ENCODE results near the gene VIT. TPM values are rescaled to one million over a fixed set of nuclear protein-coding genes. Genes with fewer than 3 reads are reported as not detected.

The VIT gene
- total RNA-seq, 1 donor from 2014 or later = 67.9 TPM

DNA sequence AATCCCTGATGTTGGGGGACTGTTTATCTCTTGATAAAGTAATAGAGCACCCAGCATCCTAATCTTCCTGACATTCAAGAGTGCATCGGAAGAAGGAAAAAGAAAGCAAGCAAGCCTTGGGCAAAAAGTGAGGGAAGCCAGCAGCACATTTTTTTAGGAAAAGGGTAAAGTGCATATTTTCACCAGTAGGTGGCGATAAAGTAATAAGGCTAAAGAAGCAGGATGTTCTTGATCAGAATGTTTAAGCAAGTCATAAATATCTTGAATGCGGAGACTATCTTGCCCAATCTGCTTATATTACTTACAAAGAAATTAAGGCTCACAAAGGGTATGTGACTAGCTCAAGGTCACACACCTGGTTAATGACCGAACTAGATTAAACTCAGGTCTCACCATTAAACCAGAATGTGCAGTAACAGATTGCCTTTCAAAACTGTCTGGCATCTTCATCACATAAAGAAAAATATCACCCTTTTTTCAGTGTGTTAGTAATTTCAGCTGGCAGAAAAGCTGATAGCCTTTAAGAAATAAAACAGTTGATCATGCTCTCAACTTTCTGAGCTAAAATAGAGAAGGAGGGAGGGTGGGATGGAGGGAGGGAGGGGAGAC, 83.8 kb downstream of the VIT start:
- intact Hi-C loops (cut with DNase I) = no loop called here
- DNase-seq (ENCODE audit: low spot score) = no peak
- peak; percentile 56 for ATAC-seq

DNA sequence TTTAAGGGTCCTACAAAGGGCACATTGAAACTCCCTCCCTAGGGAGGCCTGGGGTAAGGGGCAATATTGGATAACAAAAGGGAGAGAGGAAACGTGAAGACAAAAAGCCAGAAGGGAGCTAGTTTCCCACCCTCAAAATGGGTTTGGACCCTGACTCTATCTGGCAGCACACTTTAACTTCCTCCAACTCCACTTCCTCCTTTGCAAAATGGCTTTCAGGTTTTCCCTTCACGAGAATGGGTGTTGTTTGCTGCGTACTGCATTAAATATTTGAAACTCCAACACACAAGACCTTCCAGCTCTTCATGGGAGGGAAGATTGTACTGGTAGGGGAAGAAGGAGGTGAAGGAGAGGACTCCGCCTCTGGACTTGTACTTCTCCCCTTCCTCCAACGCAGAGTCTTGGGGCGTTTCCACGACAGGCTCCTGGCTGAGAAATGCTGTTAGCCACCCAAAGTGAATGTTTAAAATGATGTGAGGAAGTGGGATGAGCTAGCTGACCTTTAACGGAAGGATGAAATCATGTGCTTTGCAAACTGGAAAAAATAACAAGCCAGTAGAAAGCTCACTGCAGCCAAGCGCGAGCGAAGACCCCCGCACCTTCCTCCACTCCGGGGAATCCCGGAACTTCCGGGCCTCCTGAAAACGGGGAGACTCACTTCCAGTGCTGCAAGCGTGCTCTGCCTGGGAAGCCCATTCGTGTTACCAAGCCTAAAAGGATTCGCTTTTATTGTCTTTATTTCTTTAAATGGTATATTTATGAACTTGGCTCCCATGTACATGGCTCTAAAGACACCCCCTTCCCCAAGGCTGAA, 85.6 kb downstream of the VIT start:
- DNase-seq (ENCODE audit: low spot score) (no peak), ATAC-seq (peak; percentile 13)
- intact Hi-C loops (cut with DNase I) = no loop called here

DNA sequence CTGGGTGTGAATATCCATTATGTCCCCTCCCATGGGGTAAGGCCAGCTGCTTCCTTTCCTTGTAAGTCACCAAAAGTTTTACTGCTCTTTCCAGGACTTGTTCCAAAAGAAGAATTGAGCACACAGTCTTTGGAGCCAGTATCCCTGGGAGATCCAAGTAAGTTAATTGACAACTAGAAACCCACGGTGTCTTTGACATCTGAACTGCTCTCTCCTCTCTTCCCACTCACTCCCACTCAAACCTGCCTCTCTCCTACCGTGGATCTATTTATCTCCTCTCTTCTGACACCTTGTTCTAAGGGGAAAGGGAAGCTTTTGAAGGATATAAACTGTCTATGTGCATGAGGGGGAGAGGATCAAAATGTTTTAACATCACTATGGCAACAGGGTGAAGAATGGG, 86.7 kb downstream of the VIT start:
- peak; percentile 5 for ATAC-seq
- no peak for DNase-seq (ENCODE audit: low spot score)
- intact Hi-C loops (cut with DNase I) = no loop called here

DNA sequence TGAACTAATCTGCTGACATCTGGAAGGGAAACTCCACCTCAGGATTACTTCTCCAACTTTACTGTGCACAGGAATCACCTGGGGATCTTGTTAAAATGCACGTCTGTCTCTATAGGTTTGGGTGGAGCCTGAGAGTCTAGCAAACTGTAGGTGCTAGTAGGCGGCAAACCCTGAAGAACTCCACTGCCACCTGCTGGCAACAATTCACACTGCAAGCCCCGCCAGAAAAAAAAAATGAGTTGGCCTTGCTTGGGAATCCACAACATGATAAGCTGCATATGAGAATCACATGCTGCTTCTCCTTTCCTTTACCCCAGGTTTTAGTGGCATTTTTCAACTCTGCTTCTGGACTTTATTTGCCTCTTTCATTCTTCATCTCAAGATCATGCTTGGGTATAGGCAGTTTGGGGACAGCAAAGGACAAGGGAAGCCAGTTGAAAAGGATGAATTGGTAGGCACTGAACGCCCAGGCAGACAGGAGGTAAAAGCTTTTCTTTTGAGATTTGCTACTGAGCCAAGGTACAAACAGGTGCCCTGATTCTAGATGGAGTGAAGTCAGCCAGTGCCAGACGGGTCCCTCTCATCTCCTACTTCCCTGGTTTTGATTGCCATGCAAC, 88.8 kb downstream of the VIT start:
- DNase-seq (ENCODE audit: low spot score) (peak; percentile 71), ATAC-seq (peak; percentile 55)
- intact Hi-C loops (cut with DNase I) = no loop called here

DNA sequence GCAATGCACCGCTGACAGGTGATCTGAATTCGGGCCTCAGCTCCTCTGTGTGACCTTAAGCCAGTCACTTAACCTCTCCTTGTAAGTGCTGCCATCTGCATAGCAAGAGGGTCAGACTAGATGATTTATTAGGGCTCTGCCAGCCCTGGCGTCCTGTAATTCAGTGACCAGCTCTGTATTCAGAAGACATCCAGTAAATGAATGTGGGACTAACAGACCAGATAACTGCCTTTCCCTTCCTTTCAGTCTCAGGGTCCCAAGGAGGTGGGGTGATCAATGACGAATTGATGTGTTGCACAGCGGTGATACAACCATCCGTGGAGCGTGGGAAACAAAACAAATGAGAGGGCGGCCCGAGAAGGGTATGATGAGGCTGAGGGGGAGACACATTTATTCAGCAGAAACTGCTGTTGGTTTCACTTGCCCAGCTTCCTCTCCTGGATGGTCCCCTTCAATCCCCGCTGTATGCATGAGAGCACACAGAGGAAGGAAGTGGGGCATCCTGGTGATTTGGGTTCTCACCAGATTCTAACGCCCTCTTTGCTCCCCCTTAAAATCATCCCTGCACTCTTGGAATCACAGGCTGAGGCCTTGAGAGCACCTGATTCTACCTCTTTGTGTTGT, 92.8 kb downstream of the VIT start:
- ATAC-seq (no peak), DNase-seq (ENCODE audit: low spot score) (no peak)
- intact Hi-C loops (cut with DNase I) = no loop called here

DNA sequence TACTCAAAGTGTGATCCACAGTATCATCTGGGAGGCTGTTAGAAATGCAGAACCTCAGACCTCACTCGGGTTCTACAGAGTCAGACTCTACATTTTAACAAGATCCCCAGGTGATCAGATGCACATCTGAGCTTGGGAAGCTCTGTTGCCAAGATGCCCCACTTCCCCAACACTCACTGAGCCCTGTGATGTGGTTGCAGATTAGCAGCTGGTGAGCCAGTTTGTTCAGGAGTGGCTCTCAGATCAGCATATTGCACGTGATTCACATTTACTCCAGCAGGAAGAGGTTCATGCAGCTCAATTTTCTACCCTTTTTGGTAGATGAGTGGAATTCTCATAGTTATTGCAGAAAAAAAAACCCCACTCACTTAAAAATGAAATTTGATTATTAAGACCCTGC, 96.4 kb downstream of the VIT start:
- intact Hi-C loops (cut with DNase I) = no loop called here
- ATAC-seq (no peak), DNase-seq (ENCODE audit: low spot score) (no peak)

DNA sequence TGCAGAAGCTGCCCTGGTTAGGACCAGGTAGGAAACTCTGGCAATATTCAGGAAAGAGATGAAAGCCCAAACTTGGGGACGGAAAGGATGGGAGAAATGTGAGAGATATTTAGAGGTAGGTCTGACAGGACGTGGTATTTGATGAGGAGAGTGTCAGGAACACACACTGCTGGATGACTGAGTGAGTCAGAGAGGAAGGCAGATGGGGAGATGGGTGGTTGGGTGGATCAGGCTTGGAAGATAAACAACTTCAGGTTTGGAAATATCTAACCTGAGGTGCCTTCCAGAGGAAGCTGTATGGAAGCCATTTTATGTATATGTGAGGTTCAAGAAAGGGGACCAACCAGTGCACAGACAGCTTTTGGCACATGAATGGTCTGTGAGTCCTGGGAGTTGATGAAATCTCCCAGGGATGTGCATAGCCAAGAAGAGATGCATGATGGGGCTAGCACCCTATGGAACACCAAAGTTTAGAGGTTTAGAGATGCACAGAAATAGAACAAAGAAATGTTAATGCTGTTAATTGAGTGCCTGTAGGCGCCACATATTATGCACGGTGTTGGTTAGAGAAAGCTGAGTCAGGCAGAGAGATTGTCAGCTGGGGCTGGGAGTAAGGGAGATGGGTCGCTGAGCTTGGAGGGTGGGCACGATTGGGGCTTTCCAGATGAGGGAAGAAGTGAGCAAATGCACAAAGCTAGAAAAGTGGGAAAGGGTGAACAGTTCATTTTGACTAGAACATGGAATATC, 101.0 kb downstream of the VIT start:
- no peak for ATAC-seq
- intact Hi-C loops (cut with DNase I) = no loop called here
- DNase-seq (ENCODE audit: low spot score) = no peak

DNA sequence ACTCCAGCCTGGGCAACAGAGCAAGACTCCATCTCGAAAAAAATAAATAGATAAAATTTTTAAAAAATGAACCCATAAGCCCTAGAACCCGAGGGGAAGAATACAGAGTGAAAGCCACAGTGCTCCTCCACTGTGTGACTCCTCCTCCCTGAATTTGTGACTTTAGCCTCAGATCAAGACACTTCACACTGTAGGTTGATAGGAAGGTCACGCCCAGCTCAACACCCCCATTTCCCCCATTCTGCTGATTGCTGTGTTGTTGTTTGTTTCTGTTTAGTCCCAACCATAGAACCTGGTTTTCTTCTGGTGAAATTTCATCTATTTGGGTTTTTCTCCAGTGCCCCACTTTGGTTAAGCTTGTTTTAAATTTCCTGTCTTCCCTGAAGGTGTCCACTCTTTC, 102.2 kb downstream of the VIT start:
- no peak for ATAC-seq
- DNase-seq (ENCODE audit: low spot score) = no peak
- intact Hi-C loops (cut with DNase I) = no loop called here

DNA sequence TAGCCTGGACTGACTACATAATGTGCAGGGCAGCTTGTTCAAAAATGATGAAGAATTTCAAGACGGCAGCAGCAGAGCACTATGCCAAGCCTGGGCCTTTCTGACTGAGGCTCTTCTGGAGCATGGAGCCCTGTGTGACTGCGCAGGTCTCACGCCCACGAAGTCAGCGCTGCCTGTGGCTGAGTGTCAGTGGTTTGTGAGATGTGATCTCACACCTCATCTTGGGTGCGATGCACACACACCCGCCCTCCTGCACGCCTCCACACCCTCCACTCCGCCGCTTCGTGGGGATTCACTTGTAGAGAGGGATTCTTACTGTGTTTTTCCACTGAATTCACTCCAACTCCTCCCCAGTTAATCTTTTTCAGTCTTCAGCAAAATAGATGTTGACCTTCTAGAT, 103.9 kb downstream of the VIT start:
- intact Hi-C loops (cut with DNase I) = no loop called here

DNA sequence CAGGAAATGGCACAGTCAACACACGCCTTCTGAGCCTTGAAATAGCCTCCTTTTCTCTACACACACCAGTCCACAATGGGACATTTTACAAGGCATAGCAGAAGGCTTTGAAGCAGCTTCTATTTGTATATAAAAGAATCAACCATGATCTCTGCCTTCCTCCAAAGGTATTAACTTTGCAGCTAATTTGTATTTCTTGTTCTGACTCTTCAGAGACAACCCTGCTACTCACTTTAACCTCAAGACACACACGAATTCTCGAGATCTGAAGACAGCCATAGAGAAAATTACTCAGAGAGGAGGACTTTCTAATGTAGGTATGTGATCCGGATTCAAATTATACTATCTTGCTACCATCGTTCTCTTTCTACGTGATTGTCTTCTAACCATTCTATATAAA, 104.6 kb downstream of the VIT start:
- ATAC-seq = no peak
- DNase-seq (ENCODE audit: low spot score) = no peak
- intact Hi-C loops (cut with DNase I) = no loop called here

More for the DNA sequence above, 103.9 kb downstream of the VIT start:
- DNase-seq (ENCODE audit: low spot score) = no peak
- no peak for ATAC-seq

DNA sequence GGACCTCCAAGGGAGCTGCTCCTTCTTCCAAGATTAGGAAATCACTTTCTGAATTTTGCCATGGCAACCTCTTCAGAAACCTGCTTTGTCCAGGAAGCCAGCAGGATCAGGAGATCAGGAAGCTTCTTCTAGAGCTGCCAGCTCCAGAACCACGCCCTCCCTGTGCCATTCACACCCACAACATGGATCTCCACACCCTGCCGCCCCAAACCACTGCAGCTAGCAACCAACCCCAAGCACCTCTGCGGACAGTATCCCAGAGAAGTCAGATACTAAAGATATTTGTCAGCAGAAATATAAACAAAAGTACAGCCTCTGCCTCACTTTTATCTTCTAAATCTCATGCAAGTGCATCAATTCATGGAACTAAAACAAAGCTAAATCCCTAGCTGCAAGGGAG, 106.4 kb downstream of the VIT start:
- DNase-seq (ENCODE audit: low spot score) = no peak
- no peak for ATAC-seq
- intact Hi-C loops (cut with DNase I) = no loop called here

DNA sequence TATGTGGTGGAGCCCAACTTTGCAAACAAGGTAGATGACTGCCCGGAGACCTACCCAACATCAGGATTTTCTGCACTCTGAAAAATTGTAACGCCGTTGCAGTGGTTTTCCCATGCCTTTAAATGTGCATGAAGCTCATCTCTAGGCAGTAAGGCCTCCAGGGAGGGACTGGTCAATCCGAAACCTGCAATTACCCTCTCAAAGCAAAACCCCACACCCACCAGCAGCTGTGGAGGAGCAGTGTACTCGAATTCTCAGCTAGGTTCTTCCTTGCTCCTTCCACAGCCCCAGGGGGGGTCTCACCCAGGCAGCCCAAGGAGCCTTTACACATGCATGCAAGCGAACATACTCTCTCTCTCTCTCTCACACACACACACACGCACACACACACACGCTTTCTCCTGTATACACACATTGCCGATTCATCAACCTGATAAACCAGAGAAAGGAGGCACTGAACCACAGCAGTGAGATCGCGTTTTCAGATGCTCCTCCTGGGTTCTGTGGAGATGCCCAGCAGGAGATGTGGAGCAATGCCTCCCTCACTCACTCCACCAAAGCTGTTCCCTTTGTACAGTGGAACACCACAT, 109.2 kb downstream of the VIT start:
- intact Hi-C loops (cut with DNase I) = no loop called here
- no peak for DNase-seq (ENCODE audit: low spot score)
- ATAC-seq = no peak

DNA sequence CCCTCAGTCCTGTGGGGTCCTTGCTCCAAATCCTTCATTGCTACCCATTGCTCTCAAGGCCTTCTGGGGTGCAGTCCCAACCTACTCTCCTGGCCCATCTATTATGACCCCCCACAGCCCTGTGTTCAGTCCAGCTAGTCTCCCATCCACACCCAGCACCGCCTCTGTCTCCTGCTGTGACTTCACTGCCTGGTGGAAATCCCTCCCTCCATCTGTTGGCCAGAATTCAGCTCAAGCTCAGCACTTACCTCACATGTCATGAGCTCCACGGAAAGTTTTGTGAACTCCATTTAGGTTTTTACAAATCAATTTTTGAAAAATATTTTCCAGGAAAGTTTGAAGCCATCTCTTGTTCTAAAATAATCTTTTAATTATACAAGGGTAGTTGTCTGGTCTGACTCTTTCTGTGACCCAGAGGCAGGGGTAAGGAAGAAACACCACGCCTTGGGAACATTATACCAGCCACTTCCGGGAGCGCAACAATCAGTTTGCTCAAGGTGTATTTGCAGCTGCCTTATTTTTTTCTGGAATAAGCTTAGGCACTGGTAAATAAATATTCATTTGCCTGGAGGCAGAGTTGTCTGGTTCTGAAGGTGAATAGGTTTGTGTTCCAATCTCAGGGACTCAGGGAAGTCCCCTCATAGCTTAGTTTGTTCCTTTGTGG, 110.8 kb downstream of the VIT start:
- intact Hi-C loops (cut with DNase I) = no loop called here
- ATAC-seq = peak; percentile 31
- no peak for DNase-seq (ENCODE audit: low spot score)

DNA sequence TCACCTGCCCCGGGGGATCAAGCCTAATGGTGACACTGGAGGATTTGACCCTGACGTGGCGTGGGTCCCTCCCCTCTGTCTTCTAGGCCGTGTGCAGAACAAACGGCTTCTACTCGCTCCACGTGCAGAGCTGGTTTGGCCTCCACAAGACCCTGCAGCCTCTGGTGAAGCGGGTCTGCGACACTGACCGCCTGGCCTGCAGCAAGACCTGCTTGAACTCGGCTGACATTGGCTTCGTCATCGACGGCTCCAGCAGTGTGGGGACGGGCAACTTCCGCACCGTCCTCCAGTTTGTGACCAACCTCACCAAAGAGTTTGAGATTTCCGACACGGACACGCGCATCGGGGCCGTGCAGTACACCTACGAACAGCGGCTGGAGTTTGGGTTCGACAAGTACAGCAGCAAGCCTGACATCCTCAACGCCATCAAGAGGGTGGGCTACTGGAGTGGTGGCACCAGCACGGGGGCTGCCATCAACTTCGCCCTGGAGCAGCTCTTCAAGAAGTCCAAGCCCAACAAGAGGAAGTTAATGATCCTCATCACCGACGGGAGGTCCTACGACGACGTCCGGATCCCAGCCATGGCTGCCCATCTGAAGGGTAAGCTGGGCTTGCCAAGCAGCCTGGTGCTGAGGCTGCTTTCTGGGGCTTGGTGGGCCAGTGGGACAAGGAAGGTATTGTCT, 112.0 kb downstream of the VIT start:
- no peak for DNase-seq (ENCODE audit: low spot score)
- intact Hi-C loops (cut with DNase I) = no loop called here
- no peak for ATAC-seq

DNA sequence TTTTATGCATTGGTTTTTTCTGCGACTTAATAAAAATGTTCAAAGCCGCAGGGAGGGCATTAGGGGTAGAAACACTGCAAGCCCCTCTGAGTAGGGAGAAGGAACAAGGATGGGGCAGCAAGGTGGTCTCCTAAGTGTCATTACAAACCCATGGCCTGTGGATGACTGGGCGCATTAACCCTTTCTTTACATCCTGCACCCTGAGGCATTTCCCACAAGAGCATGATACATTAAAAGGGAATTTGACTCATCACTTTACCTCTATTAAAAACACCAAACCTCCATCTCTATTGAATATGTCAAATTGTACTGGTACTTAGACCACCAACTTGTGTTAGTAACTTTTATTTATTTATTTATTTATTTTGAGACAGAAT, 112.5 kb downstream of the VIT start:
- ATAC-seq (no peak), DNase-seq (ENCODE audit: low spot score) (no peak)
- intact Hi-C loops (cut with DNase I) = no loop called here

DNA sequence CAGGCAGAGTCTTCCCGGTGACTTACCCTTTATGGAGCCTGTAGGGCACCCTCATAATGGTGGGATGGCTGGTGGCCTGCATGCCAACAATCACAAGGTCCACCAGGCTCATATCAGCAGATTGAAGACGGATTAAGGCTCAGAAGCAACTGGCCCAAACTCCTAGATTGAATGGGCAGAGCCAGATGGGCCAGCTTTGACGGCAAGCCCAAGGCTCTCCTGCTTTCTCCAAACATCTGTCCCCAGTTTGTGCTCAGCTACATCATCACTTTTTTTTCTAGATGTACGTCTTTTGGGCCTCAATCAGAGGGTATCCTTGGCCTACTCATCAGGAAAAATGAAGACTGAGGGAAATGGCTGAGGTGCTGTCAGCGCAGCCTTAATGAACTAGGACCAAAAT, 114.6 kb downstream of the VIT start:
- intact Hi-C loops (cut with DNase I) = no loop called here
- ATAC-seq (no peak), DNase-seq (ENCODE audit: low spot score) (no peak)

DNA sequence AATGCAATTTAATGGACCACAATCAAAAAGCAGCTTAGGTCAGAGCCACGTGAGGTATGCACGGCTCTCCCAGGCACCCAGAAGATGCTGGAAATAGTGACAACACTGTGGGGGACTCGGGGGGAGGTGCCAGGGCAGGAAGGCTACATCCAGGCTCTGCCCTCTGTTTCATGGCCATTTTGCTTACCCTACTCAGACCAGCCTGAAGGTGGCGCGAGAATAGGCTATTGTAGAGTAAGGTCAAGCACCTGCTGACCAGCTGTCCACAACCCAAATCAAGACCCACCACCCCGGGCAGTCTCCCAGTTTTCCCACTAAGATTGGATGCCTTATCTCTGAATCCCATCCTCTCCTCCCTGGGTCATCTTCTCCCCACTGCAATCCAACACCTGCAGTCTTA, 115.7 kb downstream of the VIT start:
- ATAC-seq (no peak), DNase-seq (ENCODE audit: low spot score) (no peak)
- intact Hi-C loops (cut with DNase I) = no loop called here

DNA sequence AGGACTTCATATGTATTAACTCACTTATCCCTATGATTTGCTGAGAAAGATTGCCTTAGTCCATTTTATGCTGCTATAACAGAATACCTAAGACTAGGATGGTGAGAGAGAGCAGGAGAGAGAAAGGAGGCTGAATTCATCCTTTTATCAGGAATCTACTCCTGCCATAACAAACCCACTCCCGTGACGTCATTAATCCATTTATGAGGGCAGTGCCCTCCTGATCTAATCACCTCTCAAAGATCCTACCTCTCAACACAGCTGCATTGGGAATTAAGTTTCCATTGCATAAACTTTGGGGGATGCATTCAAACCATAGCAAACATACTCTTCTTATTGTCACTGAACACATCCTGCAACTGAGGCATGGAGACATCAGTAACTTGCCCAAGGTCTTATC, 122.0 kb downstream of the VIT start:
- ATAC-seq = no peak
- DNase-seq (ENCODE audit: low spot score) = no peak
- intact Hi-C loops (cut with DNase I) = no loop called here

Data from sciatic nerve (tissue), 2 donors.